CD1c-positive myeloid dendritic cell (primary cell): ENCODE measurements around the gene RAET1E.
"Not testable (repeated sequence)": the region's sequence is repeated elsewhere in the genome, so short reads cannot be mapped to it uniquely, and the experiment has no call there.

Experiments used
- DNase-seq: peaks from one replicate; pipeline ENCODE4 v3.0.0-alpha.2; 2016; ENCODE audit errors: extremely low spot score

The RAET1E gene

DNA sequence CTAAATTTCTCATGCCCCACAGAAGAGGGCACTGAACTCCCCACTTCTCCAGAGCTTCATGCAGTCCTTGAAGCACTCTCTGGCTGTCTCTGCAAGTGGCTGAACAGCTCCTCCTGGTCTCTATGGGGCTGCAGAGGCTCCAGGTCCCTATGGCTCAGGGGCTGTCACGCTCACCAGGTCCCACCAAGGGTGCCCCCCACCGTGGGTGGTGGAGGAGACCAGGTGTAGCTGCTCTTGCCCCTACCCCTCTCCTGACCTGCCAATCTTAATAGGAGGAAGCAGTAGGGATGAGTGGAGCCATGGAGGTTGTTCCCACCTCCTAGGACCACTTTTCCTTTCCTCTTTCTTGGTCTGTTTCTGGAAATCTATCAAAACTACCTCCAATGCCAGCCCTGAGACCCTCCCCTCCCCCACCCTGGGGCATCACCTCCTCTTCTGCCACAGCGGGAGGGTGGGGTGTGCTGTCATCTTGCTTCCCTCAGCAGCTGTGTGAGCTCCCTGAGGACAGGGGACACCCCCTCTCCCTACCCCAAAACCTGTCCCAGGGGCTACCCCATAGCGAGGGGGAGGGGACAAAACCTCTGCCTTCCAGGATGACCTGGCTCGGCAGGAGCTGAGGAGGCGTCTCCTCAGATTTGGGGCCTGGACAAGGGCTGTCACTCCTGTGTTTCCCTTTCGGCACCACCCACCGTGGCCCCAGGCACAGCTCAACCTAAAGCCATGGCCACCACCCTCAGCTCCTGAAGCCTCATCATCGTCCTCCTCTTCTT, 12.0 kb upstream of the RAET1E start:
- no peak for DNase-seq

DNA sequence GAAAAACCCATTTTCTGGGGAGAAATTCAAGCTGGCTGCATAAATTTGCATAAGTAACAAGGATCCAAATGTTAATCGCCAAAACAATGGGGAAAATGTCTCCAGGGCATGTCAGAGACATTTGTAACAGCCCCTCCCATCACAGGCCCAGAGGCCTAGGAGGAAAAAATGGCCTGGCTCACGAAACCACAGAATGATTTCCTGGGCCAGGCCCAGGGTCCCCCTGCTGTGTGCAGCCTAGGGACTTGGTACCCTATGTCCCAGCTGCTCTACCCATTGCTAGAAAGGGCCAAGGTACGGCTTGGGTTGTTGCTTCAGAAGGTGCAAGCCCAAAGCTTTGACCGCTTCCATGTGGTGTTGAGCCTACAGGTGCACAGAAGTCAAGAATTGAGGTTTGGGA, 10.6 kb upstream of the RAET1E start:
- not testable (repeated sequence) for DNase-seq

DNA sequence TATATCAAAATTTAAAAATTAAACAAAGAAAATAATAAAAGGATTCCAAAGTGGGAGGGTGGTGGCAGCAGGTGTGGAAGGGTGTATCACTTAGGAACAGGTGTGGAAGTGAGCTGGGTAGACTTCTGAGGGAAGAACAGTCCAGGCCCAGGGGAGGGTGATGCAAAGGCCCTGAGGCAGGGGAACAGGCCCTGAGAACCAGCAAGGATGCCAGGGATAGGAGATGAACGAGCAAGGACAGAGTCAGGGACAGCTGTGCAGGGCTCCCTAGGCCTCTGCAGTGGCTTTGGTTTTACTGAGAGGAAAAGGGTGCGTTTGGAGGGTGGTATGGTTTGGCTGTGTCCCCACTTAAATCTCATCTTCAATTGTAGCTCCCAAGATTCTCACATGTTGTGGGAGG, 9.4 kb upstream of the RAET1E start:
- no peak for DNase-seq

DNA sequence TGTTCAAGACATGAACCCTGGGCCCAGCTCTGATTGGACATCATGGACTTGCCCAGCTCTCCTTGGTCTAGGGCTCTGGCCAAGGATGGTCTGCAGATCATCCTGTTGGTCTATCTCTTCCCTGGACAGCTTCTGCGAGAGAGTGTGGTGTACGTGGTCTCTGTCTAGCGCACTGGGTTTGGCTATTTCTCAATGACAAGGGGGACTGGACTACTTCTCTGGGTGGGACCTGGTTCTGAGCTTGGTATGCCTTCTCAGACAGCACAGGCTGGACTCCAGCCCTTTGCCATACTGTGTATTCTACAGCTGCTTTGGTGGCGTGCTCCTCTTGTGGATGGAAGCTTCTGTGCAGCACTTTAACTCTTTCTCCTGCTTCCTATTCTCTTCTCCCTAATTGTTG, 8.5 kb upstream of the RAET1E start:
- no peak for DNase-seq

DNA sequence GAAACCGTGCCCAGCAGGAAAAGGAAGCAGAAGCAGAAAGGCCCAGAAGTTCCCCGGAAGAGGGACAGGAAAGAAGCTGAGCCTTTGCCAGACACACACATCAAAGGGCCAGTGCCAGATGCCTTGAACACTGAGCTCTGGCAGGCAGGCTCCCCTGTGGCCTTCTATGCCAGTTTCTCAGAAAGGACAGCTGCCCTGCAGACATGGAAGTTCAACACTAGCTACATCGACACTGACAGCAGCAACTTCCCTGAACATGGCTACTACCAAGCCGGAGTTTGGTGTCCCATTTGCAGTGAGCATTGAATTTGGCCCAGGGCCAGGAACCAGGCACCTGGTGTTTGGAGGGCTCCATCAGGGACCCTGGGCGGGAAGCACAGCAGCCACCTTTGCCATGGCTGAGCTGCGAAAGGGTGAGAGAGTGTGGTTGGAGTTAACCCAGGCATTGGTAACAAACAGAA, 8.0 kb upstream of the RAET1E start:
- no peak for DNase-seq

DNA sequence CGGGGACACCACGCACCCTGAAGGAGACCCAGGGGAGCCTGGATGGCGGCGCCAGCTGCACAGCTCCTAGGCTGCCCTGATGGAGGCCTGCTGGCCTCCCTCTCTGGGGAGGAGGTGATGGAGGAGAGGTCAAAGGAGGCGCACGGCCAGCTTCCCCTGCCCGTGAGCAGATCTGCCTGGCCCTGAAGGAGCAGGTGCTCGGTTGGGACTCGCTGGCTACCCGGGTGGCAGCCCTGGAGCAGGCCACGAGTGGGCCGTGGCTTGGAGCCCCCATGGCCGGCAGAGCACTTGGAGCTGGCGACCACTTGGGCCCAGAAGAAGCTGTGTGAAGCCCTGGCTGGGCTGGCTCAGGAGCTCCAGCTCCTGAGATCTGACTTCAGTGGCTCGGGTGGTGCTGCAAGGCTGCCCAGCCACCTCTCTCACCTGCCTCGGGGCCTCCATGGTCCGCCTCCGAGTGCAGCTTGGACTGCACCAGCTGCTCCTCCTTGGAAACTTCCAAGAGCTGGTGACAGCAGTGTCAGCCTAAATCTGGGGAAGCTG, 7.5 kb upstream of the RAET1E start:
- DNase-seq = no peak

DNA sequence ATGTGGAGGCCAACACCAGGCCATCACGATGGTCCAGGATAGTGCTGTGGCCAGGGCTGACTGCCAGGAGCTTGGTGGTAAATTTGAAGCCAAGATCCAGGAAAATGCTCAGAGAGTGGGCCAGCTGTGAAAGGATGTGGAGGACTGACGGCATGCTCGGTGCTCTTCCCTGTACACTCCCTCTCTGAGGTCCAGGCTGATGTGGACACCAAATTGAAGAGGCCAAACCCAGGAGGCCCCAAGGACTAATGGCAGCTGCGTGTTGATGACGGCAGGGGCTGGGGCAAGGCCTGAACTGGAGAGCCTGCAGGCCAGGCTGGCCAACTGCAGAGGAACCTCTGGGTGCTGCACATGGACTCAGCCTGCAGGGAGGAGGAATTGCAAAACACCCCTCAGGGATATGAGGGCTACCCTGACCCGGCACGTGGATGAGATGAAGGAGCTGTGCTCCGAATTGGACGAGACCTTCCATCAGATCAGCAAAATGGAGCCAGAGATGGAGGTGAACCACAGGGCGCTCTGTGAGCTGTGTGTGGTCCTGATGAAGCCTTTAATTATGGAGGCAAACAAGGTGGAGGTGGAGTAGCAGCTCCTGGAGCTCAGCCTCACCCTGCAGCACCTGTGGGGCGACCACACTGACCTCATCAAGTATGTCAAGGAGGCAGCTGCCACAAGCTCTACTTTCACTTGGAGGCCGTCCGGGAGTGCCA, 6.9 kb upstream of the RAET1E start:
- no peak for DNase-seq

DNA sequence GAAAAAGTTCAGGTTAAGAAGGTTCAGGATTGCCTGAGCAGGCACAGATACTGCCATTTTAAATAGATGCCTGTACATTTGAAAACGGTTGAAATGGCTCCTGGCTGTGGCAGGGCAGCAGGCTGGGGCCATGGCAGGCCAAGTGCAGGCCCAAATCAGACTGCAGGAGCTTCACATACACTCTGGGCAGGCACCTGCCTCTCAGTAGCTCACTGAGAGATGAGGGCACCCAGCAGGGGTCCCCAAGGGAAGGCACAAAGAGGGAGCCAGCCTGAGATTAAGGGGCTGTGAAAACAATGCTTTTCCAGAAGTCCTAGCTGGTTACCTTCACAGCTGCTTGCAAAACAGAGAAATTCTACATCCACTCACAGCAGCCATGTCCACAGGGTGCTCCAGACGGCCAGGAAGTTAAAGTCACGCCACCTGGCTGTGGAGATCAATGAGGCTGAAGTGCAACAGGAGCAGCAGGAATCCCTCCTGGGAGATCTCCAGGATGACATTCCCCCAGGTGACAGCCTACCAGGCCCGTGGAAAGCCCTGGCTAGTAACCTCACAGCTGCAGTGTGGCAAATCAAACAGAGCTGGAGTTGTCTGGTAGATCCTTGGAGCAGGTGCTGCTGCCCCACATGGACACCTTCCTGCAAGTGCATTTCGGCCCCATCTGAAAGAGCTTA, 6.2 kb upstream of the RAET1E start:
- DNase-seq = no peak

DNA sequence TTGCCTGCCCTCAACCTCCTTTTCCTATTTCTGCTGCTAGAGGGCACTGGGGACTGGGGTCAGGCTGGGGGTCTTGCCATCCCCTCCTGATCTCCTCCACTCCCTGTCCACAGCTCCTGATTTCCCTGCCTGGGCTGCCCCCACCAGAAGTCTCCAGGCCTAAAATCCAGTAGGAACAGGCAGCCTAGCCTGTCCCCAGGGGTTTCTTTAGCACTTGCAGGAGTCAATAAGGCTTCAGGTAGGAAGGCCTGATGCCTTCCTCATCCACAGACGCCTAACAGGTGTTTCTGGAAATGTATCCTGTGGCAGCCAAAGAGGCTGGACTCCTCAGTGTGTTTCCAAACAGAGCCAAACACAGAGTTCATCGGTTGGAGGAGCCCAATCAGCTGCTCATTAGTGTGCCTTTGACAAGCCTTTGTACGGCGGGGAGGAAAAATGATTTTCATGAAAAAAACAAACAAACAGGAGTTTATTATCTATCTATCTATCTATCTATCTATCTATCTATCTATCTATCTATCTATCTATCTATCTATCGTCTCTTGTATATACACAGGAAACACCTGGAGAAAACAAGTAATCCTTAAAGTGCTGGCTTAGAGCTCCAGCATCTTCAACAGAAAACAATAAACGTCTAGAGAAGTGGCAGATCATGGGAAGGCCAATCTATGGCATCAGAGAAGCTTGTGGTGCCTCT, 3.7 kb upstream of the RAET1E start:
- no peak for DNase-seq

DNA sequence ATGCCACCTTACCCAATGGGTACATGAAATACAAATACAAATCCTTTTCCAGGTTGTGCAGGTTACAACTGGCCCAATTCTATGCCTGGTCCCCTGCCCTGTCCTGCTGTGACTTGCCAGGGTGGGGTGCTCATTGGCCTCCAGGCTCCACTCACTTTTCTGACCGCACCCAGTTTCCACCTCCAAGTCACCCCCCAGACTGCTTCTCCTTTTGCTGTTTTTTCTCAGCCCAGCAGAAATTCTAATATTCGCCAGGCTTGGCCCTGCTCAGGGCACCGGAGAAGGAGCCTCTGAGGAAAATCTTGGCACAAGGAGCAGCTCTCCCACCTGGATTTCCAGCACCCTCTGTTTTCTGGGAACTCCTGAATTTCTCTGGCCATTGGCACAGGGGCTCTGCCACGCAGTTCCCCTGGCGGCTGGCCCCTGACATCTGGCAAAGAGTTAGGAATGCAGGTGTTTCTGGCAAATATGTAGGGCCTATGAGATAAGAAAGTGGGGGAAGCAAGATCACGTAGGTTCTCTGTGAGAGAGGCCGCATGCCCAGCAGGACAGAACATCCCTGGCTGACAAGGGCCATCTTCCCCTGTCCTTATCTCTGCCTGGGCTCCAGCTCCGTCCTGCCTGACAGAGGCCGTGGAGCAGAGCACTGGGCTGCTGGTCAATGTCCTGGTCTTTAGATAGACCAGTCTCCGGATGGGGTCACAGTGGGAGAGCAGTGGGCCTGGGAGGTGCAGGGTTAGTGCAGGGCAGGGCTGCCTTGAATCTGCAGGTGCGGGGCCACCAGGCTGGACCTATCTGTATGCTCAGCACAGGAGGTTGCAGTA, 2.9 kb upstream of the RAET1E start:
- DNase-seq = no peak

DNA sequence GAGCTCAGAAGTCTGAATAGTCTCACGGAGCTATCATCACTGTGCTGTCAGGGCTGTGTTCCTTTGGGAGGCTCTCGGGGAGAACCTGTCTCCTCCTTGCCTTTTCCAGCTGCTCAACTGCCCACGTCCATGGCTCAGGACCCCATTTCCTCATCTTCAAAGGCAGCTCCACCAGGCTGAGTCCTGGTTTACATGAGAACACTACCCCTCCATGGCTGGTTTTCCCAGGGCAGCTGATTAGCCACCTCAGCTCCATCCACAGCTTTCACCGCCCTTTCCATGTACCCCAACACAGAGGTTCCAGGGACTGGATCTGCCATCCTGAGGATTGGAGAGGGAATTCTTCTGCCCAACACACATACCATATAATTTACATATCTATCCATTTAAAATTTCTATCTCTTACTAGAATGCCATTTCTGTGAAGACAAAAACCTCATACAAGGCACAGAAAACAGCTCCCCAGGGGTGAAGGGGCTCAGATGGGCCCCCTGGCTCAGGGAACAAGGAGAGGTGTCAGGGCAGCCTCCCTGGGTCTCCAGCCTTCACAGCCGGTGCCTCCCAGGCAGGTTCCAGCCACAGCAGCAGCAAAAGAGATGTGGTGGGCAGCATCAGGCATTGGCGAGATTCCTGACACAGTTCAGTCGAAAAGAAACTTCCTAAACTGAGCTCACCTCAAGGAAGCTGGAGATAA, 2.2 kb upstream of the RAET1E start:
- DNase-seq = no peak

DNA sequence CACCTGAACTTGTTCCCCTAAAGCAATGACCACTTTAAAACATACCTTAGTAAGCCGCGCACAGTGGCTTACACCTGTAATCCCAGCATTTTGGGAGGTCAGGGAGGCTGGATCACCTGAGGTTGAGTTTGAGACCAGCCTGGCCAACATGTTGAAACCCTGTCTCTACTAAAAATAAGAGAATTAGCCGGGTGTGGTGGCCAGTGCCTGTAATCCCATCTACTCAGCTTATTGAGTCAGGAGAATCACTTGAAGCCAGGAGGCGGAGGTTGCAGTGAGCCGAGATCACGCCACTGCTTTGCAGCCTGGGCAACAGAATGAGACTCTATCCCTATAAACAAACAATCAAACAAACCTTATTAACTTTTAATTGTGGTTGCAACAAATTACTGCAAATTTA, 1.6 kb upstream of the RAET1E start:
- DNase-seq = no peak

DNA sequence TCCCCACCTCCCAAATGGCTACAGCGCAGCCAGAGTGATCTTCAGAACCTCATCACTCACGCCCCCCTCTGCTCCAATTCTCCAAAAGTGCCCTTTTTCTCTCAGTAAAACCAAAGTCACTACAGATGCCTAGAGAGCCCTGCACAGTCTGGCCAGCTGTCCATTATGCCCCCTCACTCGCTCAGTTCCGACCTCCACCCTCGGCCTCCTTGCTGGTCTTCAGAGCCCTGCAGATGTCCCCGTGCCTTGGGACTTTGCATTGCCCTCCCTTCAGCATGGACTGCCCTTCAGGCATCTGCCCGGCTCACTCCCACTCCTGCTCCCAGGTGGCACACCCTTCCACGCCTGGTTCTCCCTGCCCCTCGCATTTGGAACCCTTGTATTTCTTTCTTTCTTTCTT, 1.1 kb upstream of the RAET1E start:
- DNase-seq = no peak

DNA sequence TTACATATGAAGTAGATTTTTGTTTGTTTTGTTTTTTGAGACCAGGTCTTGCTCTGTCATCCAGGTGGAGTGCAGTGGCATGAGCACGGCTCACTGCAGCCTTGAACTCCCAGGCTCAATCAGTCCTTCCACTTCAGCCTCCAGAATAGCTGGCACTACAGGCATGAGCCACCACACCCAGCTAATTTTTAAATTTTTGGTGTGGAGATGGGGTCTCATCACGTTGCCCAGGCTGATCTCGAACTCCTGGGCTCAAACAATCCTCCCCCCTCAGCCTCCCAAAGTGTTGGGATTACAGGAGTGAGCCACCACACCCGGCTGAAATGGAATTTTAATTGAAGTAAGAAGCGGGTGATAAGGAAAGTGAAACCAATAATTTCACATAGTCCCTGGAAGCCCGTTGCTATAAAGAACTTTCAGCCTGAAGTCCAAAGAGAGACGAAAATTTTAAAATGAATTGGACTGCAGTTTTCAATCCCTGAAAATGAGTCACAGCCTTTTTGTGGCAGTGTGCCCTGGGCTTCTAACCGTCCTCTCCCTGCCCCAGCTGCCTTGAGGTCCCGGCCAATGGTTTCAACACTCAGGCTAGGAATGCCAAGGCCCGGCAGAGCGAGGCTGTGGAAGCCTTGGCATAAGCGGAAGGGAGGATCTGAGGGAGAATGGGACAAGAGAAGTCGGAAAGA, 757 bp downstream of the RAET1E start:
- DNase-seq = no peak

DNA sequence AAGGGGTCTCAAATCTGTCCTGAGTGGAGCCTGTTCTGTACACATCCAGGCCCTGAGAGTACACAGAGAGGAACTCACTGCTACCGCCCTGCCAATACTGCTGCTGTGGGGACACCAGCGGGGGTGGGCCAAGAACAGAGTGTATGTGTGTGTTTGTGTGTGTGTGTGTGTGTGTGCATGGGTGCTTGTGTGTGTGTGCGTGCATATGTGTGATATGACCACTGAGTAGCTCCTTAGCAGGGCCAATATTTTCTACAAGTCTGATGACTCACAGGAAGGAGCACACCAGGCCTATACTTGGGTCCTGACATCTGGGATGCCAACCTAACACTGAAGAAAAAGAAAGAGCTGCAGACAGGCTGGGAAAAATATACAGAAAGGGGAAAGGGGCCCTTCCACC, 1.4 kb downstream of the RAET1E start:
- DNase-seq = no peak

DNA sequence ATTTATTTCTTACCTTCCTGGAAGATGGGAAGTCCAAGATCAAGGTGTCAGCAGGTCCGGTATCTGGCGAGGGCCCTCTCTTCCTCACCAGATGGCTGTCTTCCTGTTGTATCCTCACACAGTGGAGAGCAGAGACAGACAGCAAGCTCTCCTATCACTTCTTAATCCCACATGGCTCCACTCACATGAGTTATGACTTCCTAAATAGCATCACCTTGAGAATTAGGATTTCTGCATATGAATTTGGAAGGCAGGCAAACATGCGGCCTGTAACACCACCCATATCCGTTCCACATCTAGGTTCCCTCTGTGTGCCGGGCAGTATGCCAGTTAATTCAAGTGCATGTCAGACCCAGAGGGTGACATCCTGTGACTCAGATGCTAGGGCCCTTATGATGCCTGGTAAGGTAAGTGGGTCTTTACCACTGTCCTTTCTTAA, 2.1 kb downstream of the RAET1E start:
- DNase-seq = peak; percentile 6

DNA sequence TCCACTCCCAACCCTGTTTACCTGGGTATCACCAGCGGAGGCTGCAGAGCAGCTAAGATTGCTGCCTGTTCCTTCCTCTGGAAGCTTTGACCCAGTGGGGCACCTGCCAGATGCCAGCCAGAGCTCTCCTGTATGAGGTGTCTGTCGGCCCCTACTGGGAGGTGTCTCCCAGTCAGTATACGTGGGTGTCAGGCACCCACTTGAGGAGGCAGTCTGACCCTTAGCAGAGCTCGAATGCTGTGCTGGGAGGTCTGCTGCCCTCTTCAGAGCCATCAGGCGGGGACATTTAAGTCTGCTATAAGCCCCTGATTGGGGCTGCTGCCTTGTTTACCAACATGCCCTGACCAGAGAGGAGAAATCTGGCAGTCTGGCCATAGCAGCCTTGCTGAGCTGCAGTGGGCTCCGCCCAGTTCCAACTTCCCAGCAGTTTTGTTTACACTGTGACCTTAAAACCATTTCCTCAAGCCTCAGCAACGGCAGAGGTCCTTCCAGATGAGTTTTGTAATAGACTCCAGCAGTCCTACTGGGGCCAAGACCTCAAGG, 2.8 kb downstream of the RAET1E start:
- no peak for DNase-seq

DNA sequence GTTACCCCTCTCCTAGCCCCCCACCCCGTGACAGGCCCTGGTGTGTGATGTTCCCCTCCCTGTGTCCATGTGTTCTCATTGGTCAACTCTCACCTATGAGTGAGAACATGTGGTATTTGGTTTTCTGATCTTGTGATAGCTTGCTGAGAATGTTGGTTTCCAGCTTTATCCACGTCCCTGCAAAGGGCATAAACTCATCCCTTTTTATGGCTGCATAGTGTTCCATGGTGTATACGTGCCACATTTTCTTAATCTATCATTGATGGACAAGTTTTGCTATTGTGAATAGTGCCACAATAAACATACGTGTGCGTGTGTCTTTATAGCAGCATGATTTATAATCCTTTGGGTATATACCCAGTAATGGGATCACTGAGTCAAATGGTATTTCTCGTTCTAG, 6.0 kb downstream of the RAET1E start:
- DNase-seq = not testable (repeated sequence)

DNA sequence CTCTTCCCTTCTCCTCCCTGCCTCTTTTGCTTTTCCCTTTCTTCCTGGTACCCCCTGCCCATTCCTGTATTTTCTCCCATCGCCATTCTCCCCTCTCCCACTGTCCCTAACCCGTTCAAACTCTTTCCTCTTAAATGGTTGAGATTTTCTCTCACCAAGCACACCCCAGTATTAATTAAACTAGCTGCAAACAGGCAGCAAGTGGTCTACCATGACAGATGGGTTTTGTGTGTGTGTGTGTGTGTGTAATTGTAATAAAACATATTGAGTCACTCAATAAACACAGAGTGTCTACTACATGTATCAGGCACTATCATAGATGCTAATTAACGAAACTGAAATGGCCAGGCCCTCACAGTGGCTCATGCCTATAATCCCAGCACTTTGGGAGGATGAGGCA, 6.7 kb downstream of the RAET1E start:
- no peak for DNase-seq

DNA sequence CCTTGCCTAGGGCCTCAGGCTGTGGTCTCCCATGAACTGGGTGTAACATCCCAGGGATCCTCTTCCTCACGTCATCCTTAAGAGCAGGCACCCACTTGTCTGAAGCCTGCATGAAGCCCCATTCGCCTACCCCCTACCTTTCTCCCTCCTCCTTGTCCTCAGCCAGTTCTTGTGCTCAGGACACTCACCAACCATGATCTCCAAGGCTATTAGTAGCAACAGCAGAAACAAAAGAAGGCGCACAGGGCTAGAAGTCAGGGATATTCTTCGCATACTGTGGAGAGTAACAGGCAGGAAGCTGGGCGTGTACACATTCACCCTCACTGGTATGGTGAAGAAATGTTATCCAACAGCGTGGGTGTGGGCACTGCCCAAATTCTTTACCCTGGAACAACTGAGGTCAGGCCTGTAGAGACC, 7.3 kb downstream of the RAET1E start:
- DNase-seq = no peak
